Inflammatory macrophage treated with lipopolysaccharide for 4 hours (primary cell): ENCODE data around the gene C3orf22.
"Not testable (repeated sequence)": the region's sequence is repeated elsewhere in the genome, so short reads cannot be mapped to it uniquely, and the experiment has no call there.

Experiments used
- DNase-seq: peaks from one replicate; pipeline ENCODE4 v3.0.0-alpha.2; 2020

The C3orf22 gene, protein sequence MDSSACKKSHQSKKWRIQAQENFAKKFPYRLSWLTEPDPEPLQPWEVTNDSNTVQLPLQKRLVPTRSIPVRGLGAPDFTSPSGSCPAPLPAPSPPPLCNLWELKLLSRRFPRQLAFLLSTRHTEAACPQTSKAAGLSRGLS

GRCh38 chr3:126558336-126559071, at the start of gene C3orf22:
Gene C3orf22 (minus strand): TSS chr3:126558932. CDS start chr3:126553390, 5,542 bp downstream.
- no peak for DNase-seq

GRCh38 chr3:126607214-126607908, 48.6 kb upstream of the C3orf22 start:
- DNase-seq, result peak; percentile 72

DNA sequence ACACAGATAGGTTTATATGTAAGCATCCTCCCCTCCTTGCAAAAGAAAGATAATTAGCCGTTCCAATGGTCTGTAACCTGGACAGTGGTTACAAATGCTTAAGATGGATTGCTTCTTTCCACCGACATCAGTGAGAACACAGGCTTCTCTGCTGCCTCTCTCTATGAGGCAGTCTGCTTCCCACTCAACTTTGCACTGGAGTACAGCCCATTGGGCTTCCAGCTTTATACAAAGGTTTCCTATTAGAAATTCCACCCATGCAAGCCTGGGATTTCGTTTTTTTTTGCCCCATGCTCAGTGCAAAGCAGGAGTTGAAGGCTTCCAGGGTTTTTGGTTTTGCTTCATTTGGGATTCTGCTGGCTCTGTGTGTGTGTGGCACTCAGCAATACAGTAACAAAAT, 47.3 kb upstream of the C3orf22 start:
- no peak for DNase-seq

DNA sequence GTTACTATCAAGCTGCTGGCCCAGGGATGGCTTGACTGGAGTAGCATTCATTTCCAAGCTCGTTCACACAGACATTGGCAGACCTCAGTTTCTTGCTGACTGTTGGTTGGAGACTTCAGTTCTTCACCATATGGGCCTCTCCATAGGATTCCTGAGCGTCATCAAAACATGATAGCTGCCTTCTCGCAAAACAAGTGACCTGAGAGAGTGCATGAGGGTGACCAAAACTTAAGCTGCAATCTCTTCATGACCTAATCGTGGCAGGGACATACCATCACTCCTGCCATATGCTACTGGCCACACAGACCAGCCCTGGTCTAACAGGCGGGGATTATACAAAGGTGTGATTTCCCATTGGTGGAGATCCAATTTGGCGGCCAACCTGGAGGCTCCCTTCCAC, 46.0 kb upstream of the C3orf22 start:
- no peak for DNase-seq

GRCh38 chr3:126599101-126599500, 40.4 kb upstream of the C3orf22 start:
- no peak for DNase-seq

- DNase-seq, result not testable (repeated sequence)
Measured at GRCh38 chr3:126595479-126595878, 36.7 kb upstream of the C3orf22 start.

- DNase-seq, result peak; percentile 78
Measured at GRCh38 chr3:126591515-126591914, 32.8 kb upstream of the C3orf22 start.

DNA sequence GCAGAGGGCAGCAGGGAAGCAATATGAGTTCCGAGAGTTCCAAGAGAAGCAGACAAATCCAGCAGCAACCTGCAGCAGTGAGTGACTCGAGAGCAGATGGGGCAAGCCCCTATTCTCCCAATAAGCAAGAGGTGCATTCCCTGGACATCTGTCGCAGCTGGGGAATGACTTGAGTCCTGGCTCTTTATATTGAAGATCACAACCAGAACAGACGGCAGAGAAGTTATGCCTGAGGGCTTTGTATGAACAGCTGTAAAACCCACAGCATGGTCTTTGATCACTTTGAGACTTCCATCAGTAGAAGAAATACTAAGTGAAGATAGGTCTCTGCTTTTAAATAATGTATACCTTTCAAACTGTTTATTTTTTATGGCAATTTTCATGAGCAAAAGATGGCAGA, 23.6 kb upstream of the C3orf22 start:
- no peak for DNase-seq

- DNase-seq, result no peak
Measured at GRCh38 chr3:126581569-126581968, 22.8 kb upstream of the C3orf22 start.

- no peak for DNase-seq
Measured at GRCh38 chr3:126580746-126581145, 22.0 kb upstream of the C3orf22 start.

DNA sequence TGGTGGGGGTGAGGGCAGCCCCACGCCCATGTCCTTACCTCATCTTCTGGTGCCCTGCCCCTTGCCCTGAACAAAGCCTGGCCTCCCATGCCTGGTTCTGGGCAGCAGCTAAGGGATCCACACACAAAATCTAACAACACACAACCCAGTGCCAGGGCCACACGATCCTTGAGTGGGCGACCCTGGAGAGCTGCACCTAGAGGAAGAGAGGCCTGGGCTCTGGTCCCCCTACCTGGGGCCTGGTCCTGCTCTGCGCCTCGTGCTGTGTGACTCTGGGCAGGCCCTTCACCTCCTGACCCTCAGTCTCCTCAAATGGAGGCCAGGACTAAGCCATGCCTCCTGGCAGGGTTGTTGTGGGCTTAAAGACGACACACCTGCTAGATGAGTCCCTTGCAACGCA, 20.0 kb upstream of the C3orf22 start:
- DNase-seq, result no peak

GRCh38 chr3:126577261-126577660, 18.5 kb upstream of the C3orf22 start:
- DNase-seq, result no peak

- DNase-seq, result no peak
Measured at GRCh38 chr3:126573492-126574117, 14.9 kb upstream of the C3orf22 start.

DNA sequence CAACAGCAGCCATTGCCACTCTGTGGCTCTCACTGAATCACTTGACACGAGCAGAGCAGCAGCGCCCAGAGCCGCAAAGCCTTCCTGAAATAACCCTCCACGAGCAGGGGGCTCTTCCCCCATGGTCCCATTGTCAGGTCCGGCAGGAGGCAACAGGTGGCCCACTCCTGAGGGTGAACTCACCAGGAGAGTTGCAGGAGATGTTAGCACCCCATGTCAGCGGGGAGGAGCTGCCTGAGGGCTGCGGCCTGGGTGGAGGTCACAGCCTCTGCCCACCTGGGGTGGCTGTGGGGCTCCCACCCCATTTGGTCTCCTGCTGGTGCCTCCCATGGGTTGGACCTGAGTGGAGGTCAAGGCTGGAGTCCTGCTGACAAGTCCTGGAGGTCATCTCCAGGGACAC, 12.3 kb upstream of the C3orf22 start:
- DNase-seq, result no peak

- DNase-seq, result no peak
Measured at GRCh38 chr3:126570103-126570541, 11.4 kb upstream of the C3orf22 start.

- DNase-seq, result no peak
Measured at GRCh38 chr3:126569390-126569975, 10.8 kb upstream of the C3orf22 start.

DNA sequence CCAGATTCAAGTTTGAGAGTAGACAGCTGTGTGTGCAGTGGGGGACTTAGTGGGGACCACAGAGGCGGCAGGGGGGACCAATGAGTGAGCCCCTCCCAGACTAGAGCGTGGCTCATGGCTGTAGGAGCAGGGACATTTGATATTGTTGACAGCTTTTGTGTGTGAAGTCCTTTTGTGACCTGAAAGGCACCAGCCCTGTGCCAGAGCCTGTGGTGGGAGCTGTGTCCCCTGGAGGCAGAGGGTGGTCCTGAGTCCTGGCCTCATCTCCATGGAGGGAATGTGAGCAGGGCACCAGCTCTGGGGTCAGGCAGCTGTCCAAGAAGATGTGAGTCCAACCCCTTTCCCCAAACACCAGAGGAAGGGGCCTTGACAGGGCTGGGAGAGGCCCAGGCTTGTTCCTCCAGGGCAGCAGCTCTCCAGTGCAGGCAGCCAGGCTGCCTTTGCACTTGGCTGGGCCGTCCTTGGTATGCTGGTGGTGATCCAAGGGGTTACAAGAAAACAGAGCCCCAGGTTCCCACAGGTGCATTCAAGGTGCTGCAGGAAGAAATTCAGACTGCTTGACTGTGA, 10.1 kb upstream of the C3orf22 start:
- DNase-seq, result no peak

- DNase-seq, result no peak
Measured at GRCh38 chr3:126567696-126568438, 9.1 kb upstream of the C3orf22 start.

- no peak for DNase-seq
Measured at GRCh38 chr3:126562737-126563276, 4.1 kb upstream of the C3orf22 start.

DNA sequence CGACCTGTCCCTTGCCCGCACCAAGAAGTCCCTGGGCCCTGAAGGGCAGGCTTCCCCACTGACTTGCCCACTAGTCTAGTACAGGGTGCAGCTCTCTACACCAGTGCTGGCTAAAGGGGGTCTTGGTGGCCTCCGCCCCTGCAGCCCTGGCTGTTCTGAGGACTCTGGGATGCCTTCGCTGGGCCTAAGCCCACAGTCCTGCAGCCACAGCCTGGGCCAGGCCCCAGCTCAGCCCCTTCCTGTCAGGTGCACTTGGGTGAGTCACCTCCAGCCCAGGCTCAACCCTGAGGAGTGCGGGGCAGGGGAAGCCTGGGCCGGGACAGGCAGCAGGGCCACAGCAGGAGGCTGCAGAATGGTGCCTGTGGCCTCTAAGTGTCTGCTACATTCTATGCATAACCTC, 971 bp downstream of the C3orf22 start:
- DNase-seq, result no peak

DNA sequence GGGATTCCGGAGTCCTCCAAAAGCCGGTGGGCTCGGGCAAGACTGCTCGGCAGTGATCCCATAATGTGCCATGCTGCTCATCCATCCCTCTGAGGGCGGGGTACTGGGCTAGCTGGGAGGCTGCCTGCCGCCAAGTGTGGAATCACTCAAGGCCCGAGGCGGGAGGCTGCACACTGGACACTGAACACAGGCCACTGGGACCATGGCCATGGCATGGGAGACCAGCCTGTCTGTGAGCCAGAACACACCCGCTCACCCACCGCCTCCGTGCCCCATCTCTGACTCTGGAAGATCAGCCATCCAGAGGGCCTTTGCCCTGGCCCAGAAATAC, 1.4 kb downstream of the C3orf22 start:
- DNase-seq, result no peak
